WERI-Rb-1 (cell line): Measurements from ENCODE around the gene SPINT2.

ENCODE experiments used
- DNase-seq: peaks from one replicate; pipeline ENCODE4 v3.0.0-alpha.2; 2020
- H3K27ac ChIP-seq: fragments of 250-450 bp; sonication (Bioruptor Pico); 2 replicates; pipeline ENCODE4 v1.5.1; 2020; ENCODE audit warnings: mild to moderate bottlenecking, moderate library complexity
- H3K27me3 ChIP-seq: fragments of 250-450 bp; sonication (Bioruptor Pico); 2 replicates; pipeline ENCODE4 v1.5.1; 2021; ENCODE audit warnings: mild to moderate bottlenecking, low read depth, moderate library complexity; ENCODE audit not compliant: insufficient read depth, severe bottlenecking
- H3K36me3 ChIP-seq: fragments of 250-450 bp; sonication (Bioruptor Pico); 2 replicates; pipeline ENCODE4 v1.5.1; 2020; ENCODE audit warnings: mild to moderate bottlenecking, moderate library complexity
- H3K4me3 ChIP-seq: 2 replicates; pipeline ENCODE4 v1.5.1; 2011; ENCODE audit warnings: low read depth, mild to moderate bottlenecking, control low read depth, low read length
- H3K9me3 ChIP-seq: fragments of 250-450 bp; sonication (Bioruptor Pico); 2 replicates; pipeline ENCODE4 v1.5.1; 2021; ENCODE audit warnings: mild to moderate bottlenecking, moderate library complexity; ENCODE audit not compliant: severe bottlenecking
- CTCF ChIP-seq: IDR thresholded peaks from 2 replicates; pipeline ENCODE4 v1.5.1; 2011; ENCODE audit warnings: low read depth, mild to moderate bottlenecking, control low read depth, inconsistent platforms, low read length

SPINT2 gene

GRCh38 chr19:38264486-38265212, at the start of gene SPINT2:
Gene SPINT2 (plus strand): TSS chr19:38264573. CDS start chr19:38264893, 320 bp downstream.
- no peaks in the 10 kb centered on the region for H3K9me3 ChIP-seq
- no peak within 1 kb of the TSS for H3K4me3 ChIP-seq
- peak within 1 kb of the TSS; percentile 87 for H3K27ac ChIP-seq
- no peak for TF ChIP-seq CTCF
- no peak for DNase-seq
- no peaks in the 10 kb centered on the region for H3K36me3 ChIP-seq
- no peaks in the 10 kb centered on the region for H3K27me3 ChIP-seq

GRCh38 chr19:38216785-38217641, 47.4 kb upstream of the SPINT2 start:
- Histone ChIP-seq H3K4me3 (no peak overlapping the region), H3K27me3 (no peaks in the 10 kb centered on the region), H3K36me3 (peaks cover 67% of the 10 kb centered on the region), H3K9me3 (no peaks in the 10 kb centered on the region), H3K27ac (no peak overlapping the region)
- TF ChIP-seq CTCF, result no peak
- DNase-seq, result no peak

GRCh38 chr19:38218204-38218603, 46.2 kb upstream of the SPINT2 start:
- no peak for DNase-seq
- TF ChIP-seq CTCF, result no peak
- no peak overlapping the region for H3K27ac ChIP-seq
- peaks cover 68% of the 10 kb centered on the region for H3K36me3 ChIP-seq
- H3K4me3 ChIP-seq, result no peak overlapping the region
- H3K9me3 ChIP-seq, result no peaks in the 10 kb centered on the region
- no peaks in the 10 kb centered on the region for H3K27me3 ChIP-seq

GRCh38 chr19:38219221-38219620, 45.2 kb upstream of the SPINT2 start:
- H3K9me3 ChIP-seq, result no peaks in the 10 kb centered on the region
- no peaks in the 10 kb centered on the region for H3K27me3 ChIP-seq
- peaks cover 62% of the 10 kb centered on the region for H3K36me3 ChIP-seq
- peak overlapping the region; percentile 35; the same call in 1 of the 2 replicates for H3K27ac ChIP-seq
- no peak for TF ChIP-seq CTCF
- no peak overlapping the region for H3K4me3 ChIP-seq
- no peak for DNase-seq

- Histone ChIP-seq H3K4me3 (no peak overlapping the region), H3K27ac (peak overlapping the region; percentile 64), H3K36me3 (peaks cover 45% of the 10 kb centered on the region), H3K27me3 (no peaks in the 10 kb centered on the region), H3K9me3 (no peaks in the 10 kb centered on the region)
- no peak for TF ChIP-seq CTCF
- DNase-seq, result no peak
Measured at GRCh38 chr19:38221421-38221820, 43.0 kb upstream of the SPINT2 start.
